ENCODE measurements around the gene PCK2. TPM values are rescaled to one million over a fixed set of nuclear protein-coding genes. Genes with fewer than 3 reads are reported as not detected.

Gene PCK2
- total RNA-seq, 4 donors from 2014 or later, result 10.5 to 13.5 (median 12.8) TPM

DNA sequence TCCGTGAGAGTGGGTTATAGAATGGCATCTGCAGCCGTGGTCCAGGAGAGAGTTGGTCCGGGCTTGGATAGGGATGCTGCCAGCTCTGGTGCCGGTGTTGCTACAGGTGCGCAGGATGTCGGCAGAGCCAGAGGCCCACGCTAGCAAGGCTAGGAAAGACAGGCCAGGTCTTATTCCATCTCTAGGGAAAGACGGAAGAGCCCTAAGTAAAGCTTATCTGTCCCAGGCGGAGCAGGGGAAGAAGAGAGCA lies 41.4 kb downstream of the PCK2 start:
- peaks cover 17 to 27% (median 17%) of the 10 kb centered on the region in 3 donors for H3K36me3 ChIP-seq
- TF ChIP-seq, protein P1, sequence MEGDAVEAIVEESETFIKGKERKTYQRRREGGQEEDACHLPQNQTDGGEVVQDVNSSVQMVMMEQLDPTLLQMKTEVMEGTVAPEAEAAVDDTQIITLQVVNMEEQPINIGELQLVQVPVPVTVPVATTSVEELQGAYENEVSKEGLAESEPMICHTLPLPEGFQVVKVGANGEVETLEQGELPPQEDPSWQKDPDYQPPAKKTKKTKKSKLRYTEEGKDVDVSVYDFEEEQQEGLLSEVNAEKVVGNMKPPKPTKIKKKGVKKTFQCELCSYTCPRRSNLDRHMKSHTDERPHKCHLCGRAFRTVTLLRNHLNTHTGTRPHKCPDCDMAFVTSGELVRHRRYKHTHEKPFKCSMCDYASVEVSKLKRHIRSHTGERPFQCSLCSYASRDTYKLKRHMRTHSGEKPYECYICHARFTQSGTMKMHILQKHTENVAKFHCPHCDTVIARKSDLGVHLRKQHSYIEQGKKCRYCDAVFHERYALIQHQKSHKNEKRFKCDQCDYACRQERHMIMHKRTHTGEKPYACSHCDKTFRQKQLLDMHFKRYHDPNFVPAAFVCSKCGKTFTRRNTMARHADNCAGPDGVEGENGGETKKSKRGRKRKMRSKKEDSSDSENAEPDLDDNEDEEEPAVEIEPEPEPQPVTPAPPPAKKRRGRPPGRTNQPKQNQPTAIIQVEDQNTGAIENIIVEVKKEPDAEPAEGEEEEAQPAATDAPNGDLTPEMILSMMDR (IDR thresholded peaks at IDR 0.05), result no peak
- no peak for TF ChIP-seq POLR2A (IDR thresholded peaks at IDR 0.05)
- H3K4me3 ChIP-seq, result peak overlapping the region; percentile 77 to 100 (median 88)
- intact Hi-C loops (cut with DNase I), result no loop called here
- 2 to 4% methylated on average over 9 of the region's 9 CpGs for WGBS, 2 donors
- H3K27ac ChIP-seq, result peak overlapping the region; percentile 95 to 98 (median 96)
- no peaks in the 10 kb centered on the region for H3K27me3 ChIP-seq
- no peak for DNase-seq
- H3K4me1 ChIP-seq, result peaks cover 31 to 68% (median 41%) of the 10 kb centered on the region in 3 donors
- no peaks in the 10 kb centered on the region for H3K9me3 ChIP-seq

DNA sequence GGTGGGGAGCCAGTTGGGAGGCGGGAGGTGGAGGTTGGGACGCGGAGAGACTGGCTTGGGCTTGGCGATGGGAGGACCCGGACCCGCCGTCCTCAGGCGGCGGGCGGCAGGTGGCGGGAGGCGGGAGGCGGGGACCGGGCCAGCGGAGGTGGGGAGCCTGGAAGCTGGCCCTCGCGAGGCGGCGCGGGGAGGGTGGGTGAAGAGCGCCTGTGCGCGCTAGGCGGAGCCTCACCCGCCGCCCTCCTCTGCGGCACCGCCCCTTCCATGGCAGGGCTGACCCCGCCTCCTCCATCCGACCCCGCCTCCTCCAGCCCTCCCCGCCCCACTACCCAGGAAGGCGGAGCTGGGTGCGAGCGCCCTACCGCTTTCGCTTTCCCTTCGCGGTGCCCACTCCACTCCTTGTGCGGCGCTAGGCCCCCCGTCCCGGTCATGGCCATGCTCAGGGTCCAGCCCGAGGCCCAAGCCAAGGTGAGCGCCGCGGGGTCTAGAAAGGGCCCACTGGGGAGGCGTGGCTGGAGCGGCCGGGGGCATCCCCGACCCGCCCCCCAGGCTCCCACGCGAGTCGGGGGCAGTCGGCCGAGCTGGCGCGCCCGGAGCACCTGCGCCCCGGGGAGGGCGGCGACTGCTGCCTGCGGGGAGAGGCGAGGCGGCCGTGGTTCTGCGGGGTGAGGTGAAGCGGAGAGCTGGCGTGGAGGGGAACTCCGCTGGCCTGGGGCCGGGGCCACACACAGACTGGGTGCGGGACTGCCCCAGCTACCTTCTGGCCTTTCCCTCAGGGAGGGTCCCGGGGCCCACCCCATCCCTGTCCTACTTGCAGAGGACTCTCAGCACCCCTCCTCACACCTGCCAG lies 41.9 kb downstream of the PCK2 start, which contains the start of gene PSME1:
TSS of gene PSME1 (plus strand) at position 361 of the 850 bp plus-strand sequence. CDS start at position 430, 69 bp downstream.
- H3K36me3 ChIP-seq, result peaks cover 17 to 27% (median 17%) of the 10 kb centered on the region in 3 donors
- H3K4me1 ChIP-seq, result peaks cover 31 to 73% (median 41%) of the 10 kb centered on the region in 3 donors
- peak within 1 kb of the TSS; percentile 95 to 98 (median 96) for H3K27ac ChIP-seq
- TF ChIP-seq, protein P1 (IDR thresholded peaks at IDR 0.05), result peak in 2 of 6 experiments; percentile 16 to 18
- peak in 2 of 4 donors; percentile 33 to 71 for TF ChIP-seq POLR2A (IDR thresholded peaks at IDR 0.05)
- peak; percentile 57 for DNase-seq
- peak within 1 kb of the TSS; percentile 77 to 100 (median 88) for H3K4me3 ChIP-seq
- no peaks in the 10 kb centered on the region for H3K9me3 ChIP-seq
- no peaks in the 10 kb centered on the region for H3K27me3 ChIP-seq
- 0% methylated on average over 14 to 15 of the region's 75 CpGs for WGBS, 2 donors
- intact Hi-C loops (cut with DNase I), result no loop called here

DNA sequence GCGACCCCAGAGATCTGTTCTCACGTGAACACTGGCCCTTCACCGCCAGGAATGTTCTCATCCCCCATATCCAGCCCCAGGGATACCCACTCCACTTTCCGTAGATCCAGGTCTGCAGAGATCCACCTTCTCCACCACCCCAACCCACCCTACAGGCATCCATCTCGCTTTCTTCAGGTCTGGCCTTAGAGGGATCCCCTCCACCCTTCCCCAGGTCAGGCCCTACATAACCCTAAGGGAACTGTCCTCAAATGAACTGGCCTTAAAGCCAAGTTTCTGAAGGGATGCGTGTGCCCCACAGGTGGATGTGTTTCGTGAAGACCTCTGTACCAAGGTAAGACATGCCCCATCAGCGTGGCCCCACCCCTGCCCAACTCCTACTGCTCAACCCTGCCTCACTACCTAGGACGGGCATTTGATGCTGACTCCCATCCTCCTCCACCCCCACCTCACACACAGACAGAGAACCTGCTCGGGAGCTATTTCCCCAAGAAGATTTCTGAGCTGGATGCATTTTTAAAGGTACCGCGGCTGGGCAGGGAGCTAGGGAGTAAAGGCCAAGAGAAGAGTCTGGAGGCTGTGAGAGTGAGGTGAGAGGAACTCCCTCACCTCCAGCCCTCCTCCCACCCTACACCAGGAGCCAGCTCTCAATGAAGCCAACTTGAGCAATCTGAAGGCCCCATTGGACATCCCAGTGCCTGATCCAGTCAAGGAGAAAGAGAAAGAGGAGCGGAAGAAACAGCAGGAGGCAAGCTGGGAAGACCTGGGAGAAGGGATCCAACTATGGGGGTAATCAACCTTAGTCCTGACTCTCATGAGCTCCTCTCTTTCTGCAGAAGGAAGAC lies 42.8 kb downstream of the PCK2 start:
- no peak for DNase-seq
- Histone ChIP-seq H3K4me1 (peaks cover 31 to 68% (median 41%) of the 10 kb centered on the region in 3 donors), H3K4me3 (peak overlapping the region; percentile 77 to 100 (median 88)), H3K9me3 (no peaks in the 10 kb centered on the region), H3K27me3 (no peaks in the 10 kb centered on the region), H3K27ac (peak overlapping the region; percentile 95 to 98 (median 96)), H3K36me3 (peaks cover 17 to 27% (median 17%) of the 10 kb centered on the region in 3 donors)
- 16 to 24% methylated on average over 9 of the region's 13 CpGs for WGBS, 2 donors
- TF ChIP-seq, protein P1 (IDR thresholded peaks at IDR 0.05), result no peak
- no peak for TF ChIP-seq POLR2A (IDR thresholded peaks at IDR 0.05)
- intact Hi-C loops (cut with DNase I), result no loop called here

DNA sequence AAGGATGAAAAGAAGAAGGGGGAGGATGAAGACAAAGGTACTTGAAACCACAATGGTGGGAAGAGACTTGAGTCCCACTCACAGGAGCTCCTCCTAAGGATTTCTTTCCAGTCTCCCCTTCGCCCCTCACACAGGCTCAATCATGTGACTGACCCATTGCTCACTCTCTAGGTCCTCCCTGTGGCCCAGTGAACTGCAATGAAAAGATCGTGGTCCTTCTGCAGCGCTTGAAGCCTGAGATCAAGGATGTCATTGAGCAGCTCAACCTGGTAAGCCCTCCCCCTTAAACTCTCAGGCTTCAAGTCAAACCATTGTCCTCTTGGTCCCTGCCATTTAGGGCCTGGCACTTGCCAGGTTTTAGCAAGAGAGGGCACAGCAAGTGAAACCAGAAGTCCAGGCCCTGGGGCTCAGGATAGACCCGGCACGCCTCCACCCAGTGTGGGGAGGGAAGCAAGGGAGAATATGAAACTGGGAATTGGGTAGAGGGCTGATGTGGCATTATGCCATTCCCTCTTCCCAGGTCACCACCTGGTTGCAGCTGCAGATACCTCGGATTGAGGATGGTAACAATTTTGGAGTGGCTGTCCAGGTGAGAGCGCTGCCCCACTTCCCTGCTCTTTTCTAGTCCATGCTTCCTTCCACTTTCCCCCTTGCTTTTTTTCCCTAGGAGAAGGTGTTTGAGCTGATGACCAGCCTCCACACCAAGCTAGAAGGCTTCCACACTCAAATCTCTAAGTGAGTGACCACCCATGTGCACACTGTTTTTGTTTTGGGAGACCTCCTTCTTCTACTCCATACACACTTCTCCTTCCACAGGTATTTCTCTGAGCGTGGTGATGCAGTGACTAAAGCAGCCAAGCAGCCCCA lies 43.7 kb downstream of the PCK2 start:
- intact Hi-C loops (cut with DNase I), result no loop called here
- WGBS, 2 donors, result 87 to 88% methylated on average over 5 to 7 of the region's 8 CpGs
- TF ChIP-seq POLR2A (IDR thresholded peaks at IDR 0.05), result no peak
- TF ChIP-seq, protein P1 (IDR thresholded peaks at IDR 0.05), result no peak
- H3K9me3 ChIP-seq, result no peaks in the 10 kb centered on the region
- H3K27me3 ChIP-seq, result no peaks in the 10 kb centered on the region
- peaks cover 38 to 68% (median 46%) of the 10 kb centered on the region in 3 donors for H3K4me1 ChIP-seq
- H3K4me3 ChIP-seq, result peak overlapping the region in 1 of 4 donors; percentile 100
- DNase-seq, result no peak
- H3K27ac ChIP-seq, result peak overlapping the region in 2 of 4 donors; percentile 96 to 97
- H3K36me3 ChIP-seq, result peaks cover 17 to 27% (median 17%) of the 10 kb centered on the region in 3 donors
